Body of pancreas (tissue), 4 donors: ENCODE data around the gene RHBDF1.
A peak's percentile ranks its signal among the peaks of the same experiment; 100 is the strongest.

Source experiments
- CTCF ChIP-seq, 7 experiments: fragments of 450-650 bp in 4 of 7; fragments of 200-600 bp in 3 of 7; sonication (generic) in 3 of 7; IDR thresholded peaks; one replicate each; pipeline ENCODE4 v1.5.1; 2016 to 2019; ENCODE audit warnings: antibody characterized with exemption in 7 of 7
- POLR2A ChIP-seq, 3 donors: fragments of 450-650 bp; IDR thresholded peaks; one replicate each; pipeline ENCODE4 v1.6.1; 2016; ENCODE audit warnings: antibody characterized with exemption in 3 of 3, mild to moderate bottlenecking in 2 of 3

- peak; percentile 59 to 66 (median 59) for TF ChIP-seq CTCF (IDR thresholded peaks at IDR 0.05)
- TF ChIP-seq POLR2A (IDR thresholded peaks at IDR 0.05): no peak
Observed at GRCh38 chr16:117379-118365, 45.2 kb upstream of the RHBDF1 start.
